Measurements from ENCODE around the gene MANSC4. TPM values are rescaled to one million over a fixed set of nuclear protein-coding genes. Genes with fewer than 3 reads are reported as not detected.

Gene MANSC4
- total and polyA plus RNA-seq, 4 donors = not detected

GRCh38 chr12:27772328-27773049, 7.5 kb downstream of the MANSC4 start:
- no peak for DNase-seq (ENCODE audit: low spot score)
- no peak overlapping the region for H3K9ac ChIP-seq (ENCODE audit: low read depth in 1 of 2, low read length in 2 of 2)
- TF ChIP-seq CTCF (IDR thresholded peaks at IDR 0.05; ENCODE audit: low read depth, low read length, missing input control) (no peak), SP1 (IDR thresholded peaks at IDR 0.05) (no peak), FOXA2 (IDR thresholded peaks at IDR 0.05) (no peak), ZBTB33 (IDR thresholded peaks at IDR 0.05) (no peak)

GRCh38 chr12:27771481-27772327, 8.3 kb downstream of the MANSC4 start:
- H3K9ac ChIP-seq (ENCODE audit: low read depth in 1 of 2, low read length in 2 of 2) = no peak overlapping the region
- WGBS = 80% methylated on average over 3 of the region's 3 CpGs
- TF ChIP-seq RAD21 (IDR thresholded peaks at IDR 0.05) (no peak), HNF4A (conservative IDR thresholded peaks at IDR 0.05) (no peak), FOXA1 (IDR thresholded peaks at IDR 0.05) (no peak)
- H3K4me3 ChIP-seq (ENCODE audit: low read depth in 1 of 3, low read length in 3 of 3) = no peak overlapping the region
- H3K4me1 ChIP-seq (ENCODE audit: control insufficient read depth in 4 of 4, insufficient read depth in 4 of 4, low read length in 3 of 4) = no peaks in the 10 kb centered on the region
- no peak for DNase-seq (ENCODE audit: low spot score)
- H3K9me3 ChIP-seq (ENCODE audit: control insufficient read depth in 4 of 4, low read length in 3 of 4) = no peaks in the 10 kb centered on the region
- H3K27ac ChIP-seq (ENCODE audit: low read depth in 1 of 2, low read length in 2 of 2) = no peak overlapping the region
- H3K36me3 ChIP-seq (ENCODE audit: control insufficient read depth in 4 of 4, insufficient read depth in 3 of 4, low read depth in 1 of 4, low read length in 3 of 4) = no peaks in the 10 kb centered on the region
- H3K27me3 ChIP-seq (ENCODE audit: control insufficient read depth in 4 of 4, insufficient read depth in 4 of 4, low read length in 3 of 4) = no peaks in the 10 kb centered on the region

More at GRCh38 chr12:27772328-27773049, 7.5 kb downstream of the MANSC4 start:
- 73% methylated on average over 5 of the region's 5 CpGs for WGBS
- Histone ChIP-seq H3K9me3 (ENCODE audit: control insufficient read depth in 4 of 4, low read length in 3 of 4) (no peaks in the 10 kb centered on the region), H3K4me3 (ENCODE audit: low read depth in 1 of 3, low read length in 3 of 3) (no peak overlapping the region), H3K4me1 (ENCODE audit: control insufficient read depth in 4 of 4, insufficient read depth in 4 of 4, low read length in 3 of 4) (no peaks in the 10 kb centered on the region), H3K27me3 (ENCODE audit: control insufficient read depth in 4 of 4, insufficient read depth in 4 of 4, low read length in 3 of 4) (no peaks in the 10 kb centered on the region), H3K36me3 (ENCODE audit: control insufficient read depth in 4 of 4, insufficient read depth in 3 of 4, low read depth in 1 of 4, low read length in 3 of 4) (no peaks in the 10 kb centered on the region), H3K27ac (ENCODE audit: low read depth in 1 of 2, low read length in 2 of 2) (no peak overlapping the region)

GRCh38 chr12:27769142-27769673, 10.8 kb downstream of the MANSC4 start:
- DNase-seq (ENCODE audit: low spot score) = no peak
- Histone ChIP-seq H3K4me3 (ENCODE audit: low read depth in 1 of 3, low read length in 3 of 3) (no peak overlapping the region), H3K27me3 (ENCODE audit: control insufficient read depth in 4 of 4, insufficient read depth in 4 of 4, low read length in 3 of 4) (no peaks in the 10 kb centered on the region), H3K27ac (ENCODE audit: low read depth in 1 of 2, low read length in 2 of 2) (no peak overlapping the region), H3K9me3 (ENCODE audit: control insufficient read depth in 4 of 4, low read length in 3 of 4) (no peaks in the 10 kb centered on the region), H3K36me3 (ENCODE audit: control insufficient read depth in 4 of 4, insufficient read depth in 3 of 4, low read depth in 1 of 4, low read length in 3 of 4) (no peaks in the 10 kb centered on the region), H3K4me1 (ENCODE audit: control insufficient read depth in 4 of 4, insufficient read depth in 4 of 4, low read length in 3 of 4) (no peaks in the 10 kb centered on the region), H3K9ac (ENCODE audit: low read depth in 1 of 2, low read length in 2 of 2) (no peak overlapping the region)
- WGBS = 90% methylated on average over 8 of the region's 8 CpGs
- no peak for TF ChIP-seq RXRA (IDR thresholded peaks at IDR 0.05)
- TF ChIP-seq MAX (IDR thresholded peaks at IDR 0.05) = no peak
- TF ChIP-seq NR2F2 (IDR thresholded peaks at IDR 0.05) = no peak
- no peak for TF ChIP-seq FOXA1 (IDR thresholded peaks at IDR 0.05)
- no peak for TF ChIP-seq EGR1 (IDR thresholded peaks at IDR 0.05; ENCODE audit: low read depth in 2 of 2)
- no peak for TF ChIP-seq HNF4A (conservative IDR thresholded peaks at IDR 0.05)
- no peak for TF ChIP-seq ZBTB33 (IDR thresholded peaks at IDR 0.05)
- TF ChIP-seq HNF4G (IDR thresholded peaks at IDR 0.05) = no peak
- no peak for TF ChIP-seq YY1 (IDR thresholded peaks at IDR 0.05)
- no peak for TF ChIP-seq REST (IDR thresholded peaks at IDR 0.05)
